H54 (cell line): ENCODE results near the gene ZNF800.

Experiments used
- DNase-seq: peaks from one replicate; pipeline ENCODE4 v3.0.0; 2011; ENCODE audit warnings: low spot score, mixed read lengths; ENCODE audit not compliant: insufficient read length
- FAIRE-seq: peaks from 3 replicates; lab custom pipeline; 2011; peaks lifted over from hg19 to GRCh38; lab: Jason Lieb, UNC
- POLR2A ChIP-seq: IDR thresholded peaks from 2 replicates; pipeline ENCODE4 v1.6.1; 2011; ENCODE audit warnings: low read depth, mild to moderate bottlenecking, low read length

The ZNF800 gene

DNA sequence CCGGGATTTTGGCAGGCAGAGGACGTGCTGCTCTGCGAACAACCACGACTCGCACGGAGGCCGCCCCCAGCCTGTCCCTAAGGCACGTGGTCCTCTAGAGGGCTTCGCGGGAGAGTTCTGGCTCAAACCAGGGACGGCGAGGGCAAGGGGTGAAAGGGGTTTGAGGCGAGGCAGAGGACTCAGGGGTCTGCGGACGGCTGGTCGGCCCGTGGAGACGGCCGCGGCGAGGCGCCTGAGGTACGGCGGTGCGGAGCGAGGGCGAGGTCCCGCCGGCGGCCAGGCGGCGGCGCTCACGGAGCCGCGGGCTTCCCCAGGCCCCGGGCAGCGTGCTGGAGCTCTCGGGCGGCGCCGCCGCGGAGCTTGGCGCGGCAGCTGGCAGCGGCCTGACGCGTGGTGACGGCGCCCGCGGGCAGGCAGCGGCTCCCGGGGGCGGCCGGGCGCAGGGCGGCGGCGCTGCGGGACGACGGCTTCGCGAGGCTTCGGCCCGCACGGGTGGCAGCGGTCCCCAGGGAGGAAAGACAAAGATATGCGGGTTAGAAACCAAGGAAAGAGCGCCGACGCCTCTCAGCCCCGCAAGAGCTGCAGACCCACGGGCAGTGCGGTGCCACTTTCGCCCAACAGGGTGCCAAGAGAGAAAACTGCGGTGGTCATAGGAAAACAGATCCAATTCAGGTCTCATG is 44.8 kb downstream of the ZNF800 start:
- no peak for FAIRE-seq
- DNase-seq = no peak
- TF ChIP-seq POLR2A = no peak

DNA sequence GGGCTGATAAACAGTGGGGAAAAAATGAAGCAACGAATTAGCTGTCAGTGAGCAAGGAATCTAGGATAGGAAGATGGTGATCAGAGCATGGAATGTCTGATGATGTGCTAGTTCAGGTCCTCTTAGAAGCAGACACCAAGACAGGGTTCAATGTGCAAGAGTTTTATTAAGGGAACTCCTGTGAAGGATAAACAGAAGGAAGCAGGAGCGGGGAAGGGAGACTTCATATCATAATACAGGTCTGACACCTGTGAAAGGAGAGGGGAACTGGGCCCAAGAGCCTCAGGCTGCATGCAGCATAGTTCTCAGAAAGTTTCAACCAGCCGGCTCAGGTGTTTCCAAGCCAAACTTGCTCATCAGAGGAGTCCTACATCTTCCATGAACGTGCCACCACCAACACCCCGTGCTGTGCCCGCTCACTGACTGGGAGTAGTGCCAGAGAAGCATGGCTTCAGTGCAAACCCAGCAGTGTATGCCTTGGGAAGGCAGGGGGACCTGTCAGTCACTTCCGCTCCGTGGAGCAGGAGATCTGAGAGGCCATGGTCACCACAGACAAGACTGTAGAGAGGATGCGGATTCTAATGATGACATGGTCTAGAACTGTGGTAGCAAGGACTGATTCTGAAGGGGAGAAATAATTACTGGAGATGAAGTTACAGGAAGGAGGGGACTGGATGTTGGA is 45.8 kb downstream of the ZNF800 start:
- no peak for DNase-seq
- no peak for TF ChIP-seq POLR2A
- FAIRE-seq = no peak

DNA sequence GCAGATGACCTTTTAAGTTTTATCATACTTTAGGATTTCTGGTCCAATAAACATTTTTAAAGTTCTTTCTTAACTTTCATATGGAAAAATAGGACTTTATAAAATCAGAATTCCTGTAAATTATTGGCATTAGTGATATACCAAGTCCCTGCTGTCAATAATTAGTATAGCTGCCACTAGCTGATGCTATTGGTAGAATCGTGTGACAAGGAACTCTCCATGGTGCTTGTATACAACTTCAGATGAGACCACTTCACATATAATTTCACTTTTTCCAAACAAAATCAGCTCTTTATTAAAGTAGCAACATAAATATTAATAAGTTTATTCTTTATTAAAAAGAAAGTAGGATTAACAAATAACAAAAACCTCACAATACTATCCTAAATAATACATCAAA is 49.9 kb downstream of the ZNF800 start:
- FAIRE-seq = no peak
- no peak for TF ChIP-seq POLR2A

DNA sequence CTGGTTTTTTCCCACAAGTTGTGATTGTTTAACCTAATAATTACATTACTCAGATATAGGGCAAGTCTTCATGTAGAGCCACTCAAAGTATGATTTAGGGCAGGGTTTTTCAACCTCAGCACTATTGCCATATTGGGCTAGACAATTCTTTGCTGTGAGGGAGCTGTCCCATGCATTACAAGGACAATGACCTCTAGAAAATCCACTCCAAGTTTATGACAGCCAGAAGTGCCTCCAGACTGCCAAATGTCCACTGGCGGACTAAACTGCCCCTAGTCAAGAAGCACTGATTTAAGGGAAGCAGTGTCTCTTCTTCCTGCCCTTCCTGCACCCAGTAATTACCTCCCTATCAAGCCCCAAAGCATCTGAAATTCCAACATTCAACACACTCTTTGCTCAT is 54.4 kb downstream of the ZNF800 start:
- DNase-seq (no peak), FAIRE-seq (no peak)
- TF ChIP-seq POLR2A = no peak

More for the DNA sequence above, 49.9 kb downstream of the ZNF800 start:
- no peak for DNase-seq

DNA sequence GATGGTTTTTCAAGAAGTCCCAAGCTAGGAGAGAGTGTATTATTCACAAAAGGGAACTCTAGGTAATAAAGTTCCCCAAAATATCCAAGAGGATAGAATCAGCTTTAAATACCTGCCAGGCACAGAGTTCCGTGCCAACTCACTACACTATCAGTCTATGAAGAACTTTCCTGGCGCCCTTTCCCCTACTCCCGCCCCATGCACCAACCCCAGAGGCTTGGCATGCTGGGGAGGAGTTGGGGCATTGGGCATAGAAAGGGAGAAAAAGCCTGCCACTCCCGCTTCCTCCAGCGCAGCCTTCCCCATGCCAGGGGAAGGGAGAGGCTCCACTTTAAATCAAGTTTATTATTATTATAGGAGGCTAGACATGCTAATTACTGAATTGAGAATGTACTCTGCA is 54.9 kb downstream of the ZNF800 start:
- DNase-seq = no peak
- FAIRE-seq = no peak
- TF ChIP-seq POLR2A = no peak

DNA sequence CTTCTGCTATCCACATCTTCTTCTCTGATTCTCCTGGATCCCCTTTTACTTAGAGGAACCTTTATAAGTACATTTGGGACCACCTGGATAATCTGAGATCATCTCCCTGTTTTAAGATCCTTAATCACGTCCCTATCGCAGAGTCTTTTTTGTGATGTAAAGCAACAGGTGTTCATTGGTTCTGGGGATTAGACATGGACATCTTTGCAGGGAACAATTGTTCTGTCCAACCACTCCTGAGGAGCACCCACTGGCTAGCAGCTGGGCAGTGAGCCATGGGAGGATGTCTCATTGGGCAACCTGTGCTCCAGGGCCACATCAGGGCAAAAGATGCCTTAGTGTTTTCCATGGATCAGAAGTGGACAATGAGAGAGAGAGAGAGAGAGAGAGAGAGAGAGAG is 56.0 kb downstream of the ZNF800 start:
- DNase-seq (no peak), FAIRE-seq (no peak)
- TF ChIP-seq POLR2A = no peak

DNA sequence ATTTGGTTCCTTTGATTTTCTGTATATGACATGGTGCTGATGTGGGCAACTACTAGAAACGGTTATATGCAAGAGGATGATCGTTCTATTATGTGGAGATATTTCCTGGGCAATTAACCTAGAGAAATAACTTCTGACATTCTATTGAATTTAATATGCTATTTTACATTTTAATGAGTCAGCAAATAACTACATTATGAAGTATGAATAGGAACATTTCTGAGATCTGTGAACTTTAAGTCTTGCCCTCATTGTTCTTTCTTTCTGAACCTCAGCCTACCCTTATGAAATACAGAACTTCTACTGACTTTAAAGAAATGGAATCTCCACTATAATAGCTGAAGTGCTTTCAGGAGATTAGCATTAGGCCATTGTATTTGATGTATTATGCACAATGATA is 59.6 kb downstream of the ZNF800 start:
- TF ChIP-seq POLR2A = no peak
- no peak for FAIRE-seq
- DNase-seq = no peak

DNA sequence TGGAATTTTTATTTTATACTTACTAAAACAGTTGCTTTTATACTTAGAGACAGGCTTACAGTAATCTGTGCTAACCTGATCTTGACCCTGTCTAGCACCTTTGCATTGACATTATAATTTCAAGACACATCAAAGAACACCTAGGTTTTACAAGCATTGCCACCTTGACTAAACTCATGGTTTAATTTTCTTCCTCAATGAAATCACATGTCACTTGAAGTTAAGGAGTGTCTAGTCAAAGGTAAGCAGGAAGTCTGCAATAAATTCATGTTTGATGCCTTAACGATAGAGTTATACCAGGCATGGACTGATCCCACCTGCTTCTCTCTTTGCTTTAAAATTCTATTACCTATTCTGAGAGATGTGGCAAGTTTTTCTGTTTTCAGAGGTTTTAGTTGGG is 62.4 kb downstream of the ZNF800 start:
- no peak for TF ChIP-seq POLR2A
- FAIRE-seq = no peak
- no peak for DNase-seq

DNA sequence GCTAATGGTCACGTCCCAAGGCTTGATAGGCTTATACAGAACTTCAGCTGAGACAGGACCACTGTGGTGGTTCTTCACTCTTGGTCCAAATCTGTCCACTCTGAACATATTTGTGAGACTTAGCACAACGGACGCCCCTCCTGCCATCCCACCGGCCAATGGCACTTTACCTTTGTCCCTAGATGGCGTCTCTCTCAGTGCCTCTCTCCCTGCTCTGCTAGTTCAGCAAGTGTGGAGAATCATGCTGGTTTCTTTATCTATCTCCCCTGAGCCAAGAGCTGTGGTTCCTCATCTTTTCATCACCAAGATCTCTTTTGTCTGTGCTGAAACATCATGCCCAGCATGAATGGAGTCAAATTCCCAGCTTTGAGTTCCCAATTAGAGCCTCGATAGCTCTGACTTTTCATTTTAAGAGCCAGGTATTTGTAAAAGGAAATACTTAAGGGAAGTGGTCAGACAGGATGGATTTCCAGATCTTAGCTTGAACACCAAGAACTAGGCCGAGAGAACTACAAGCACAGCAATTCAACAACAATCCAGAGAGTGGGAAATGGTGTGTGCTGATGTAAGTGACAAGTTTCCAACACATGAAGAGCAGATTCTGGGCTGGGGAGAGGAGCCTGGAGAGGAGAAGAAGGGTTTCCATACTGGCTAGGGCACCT is 69.5 kb downstream of the ZNF800 start:
- no peak for DNase-seq
- no peak for FAIRE-seq
- TF ChIP-seq POLR2A = no peak

DNA sequence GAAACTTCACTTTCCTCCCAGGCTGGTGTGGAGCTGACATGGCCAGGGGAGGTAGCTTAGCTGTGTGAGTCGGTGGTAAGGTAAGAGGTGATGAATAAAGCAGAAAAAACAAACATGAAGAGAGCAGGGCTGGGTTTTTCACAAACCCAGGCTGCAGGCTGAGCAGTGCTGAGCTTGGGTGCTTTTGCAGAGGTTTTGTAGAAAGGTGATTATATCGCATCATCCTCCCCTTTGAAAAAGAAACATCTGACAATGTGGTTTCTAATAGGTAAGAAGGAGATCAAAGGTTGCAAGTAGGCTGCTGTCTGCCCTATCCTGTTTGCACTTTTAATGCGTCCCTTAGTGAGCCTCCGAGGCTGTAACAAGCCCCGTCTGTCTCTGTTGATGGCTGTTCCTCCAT is 70.2 kb downstream of the ZNF800 start:
- FAIRE-seq = no peak
- DNase-seq = no peak
- TF ChIP-seq POLR2A = no peak

DNA sequence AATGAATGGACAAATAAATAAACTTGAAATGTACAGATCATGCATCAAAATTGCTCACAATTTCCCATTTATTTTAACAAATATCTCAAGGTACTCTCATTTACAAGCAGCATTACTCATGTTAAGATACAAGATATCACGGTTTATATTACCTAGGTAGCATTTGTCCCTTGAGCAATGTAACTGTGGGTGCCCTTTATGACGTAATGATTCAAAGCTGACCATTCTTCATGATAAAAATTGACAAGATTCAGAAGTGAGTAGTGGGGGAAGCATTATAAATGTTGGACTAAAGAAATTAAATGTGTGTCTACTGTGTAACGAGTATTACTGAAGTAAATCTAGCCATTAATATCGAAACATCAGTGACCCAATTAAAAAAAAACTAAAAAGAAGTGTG is 71.5 kb downstream of the ZNF800 start:
- FAIRE-seq = no peak
- no peak for TF ChIP-seq POLR2A
- no peak for DNase-seq
